Stimulated activated CD8-positive, alpha-beta memory T cell treated with anti-CD3 and anti-CD28 coated beads, Interleukin-4, amount 100 ng/mL, for 48 hours (primary cell): Measurements from ENCODE around the gene KRTAP10-2.
A peak's percentile ranks its signal among the peaks of the same experiment; 100 is the strongest.

Experiments used
- DNase-seq: peaks from one replicate; pipeline ENCODE4 v3.0.0-alpha.2; 2020

Gene KRTAP10-2

GRCh38 chr21:44582055-44582454 lies 30.8 kb upstream of the KRTAP10-2 start:
- no peak for DNase-seq

GRCh38 chr21:44581158-44581557 lies 29.9 kb upstream of the KRTAP10-2 start:
- DNase-seq = no peak

- DNase-seq = peak; percentile 14
Observed at GRCh38 chr21:44580231-44580821, 29.0 kb upstream of the KRTAP10-2 start, which contains the start of gene KRTAP10-5. Gene KRTAP10-5 (minus strand): TSS chr21:44580604. CDS start chr21:44580578, 26 bp downstream.

DNA sequence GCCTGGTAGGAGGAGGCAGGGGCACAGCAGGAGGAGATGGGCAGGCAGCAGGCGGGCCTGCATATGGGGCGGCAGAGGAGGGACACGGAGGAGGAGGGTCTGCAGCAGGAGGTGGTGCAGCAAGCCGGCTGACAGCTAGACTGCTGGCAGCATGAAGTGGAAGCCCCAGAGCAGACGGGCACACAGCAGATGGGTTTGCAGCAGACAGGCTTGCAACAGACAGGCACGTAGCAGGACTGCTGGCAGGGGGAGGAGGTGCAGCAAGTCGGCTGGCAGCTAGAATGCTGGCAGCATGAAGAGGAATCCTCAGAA lies 28.5 kb upstream of the KRTAP10-2 start:
- DNase-seq = peak; percentile 17

DNA sequence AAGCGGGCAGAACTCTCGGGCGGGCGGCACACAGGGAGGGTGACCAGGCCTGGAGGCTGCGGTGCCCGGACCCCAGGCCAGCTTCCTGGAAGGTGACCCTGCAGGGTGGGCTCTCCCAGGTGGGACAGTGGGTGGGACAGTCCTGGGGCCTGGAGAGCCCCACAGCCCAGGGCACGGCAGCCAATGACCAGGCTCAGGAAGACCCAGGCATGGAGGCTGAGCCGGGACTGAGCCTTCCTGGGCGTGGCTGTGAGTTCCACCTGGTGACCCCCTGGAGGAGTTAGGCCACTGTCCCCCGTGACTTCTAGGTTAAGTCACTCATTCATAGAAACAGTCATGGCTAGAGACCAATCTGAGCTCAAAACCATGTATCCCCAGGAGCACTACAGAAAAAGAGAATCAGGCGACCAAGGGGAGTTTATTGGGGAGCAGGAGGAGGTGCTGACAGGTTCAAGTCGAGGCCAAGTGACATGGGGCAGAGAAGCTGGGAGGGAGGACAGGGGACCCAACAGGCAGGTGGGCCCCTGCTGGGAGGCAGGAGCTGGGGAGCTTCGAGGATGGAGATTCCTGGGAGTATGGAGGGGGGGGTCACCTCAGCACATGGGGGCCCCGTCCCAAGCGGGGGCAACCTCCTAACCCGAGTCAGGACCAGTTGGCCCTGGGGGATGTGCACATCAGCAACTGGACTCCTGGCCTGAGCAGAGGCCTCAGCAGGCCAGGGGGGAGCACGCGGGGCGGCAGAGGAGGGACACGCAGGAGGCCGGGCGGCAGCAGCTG lies 27.9 kb upstream of the KRTAP10-2 start:
- peak; percentile 8 for DNase-seq

DNA sequence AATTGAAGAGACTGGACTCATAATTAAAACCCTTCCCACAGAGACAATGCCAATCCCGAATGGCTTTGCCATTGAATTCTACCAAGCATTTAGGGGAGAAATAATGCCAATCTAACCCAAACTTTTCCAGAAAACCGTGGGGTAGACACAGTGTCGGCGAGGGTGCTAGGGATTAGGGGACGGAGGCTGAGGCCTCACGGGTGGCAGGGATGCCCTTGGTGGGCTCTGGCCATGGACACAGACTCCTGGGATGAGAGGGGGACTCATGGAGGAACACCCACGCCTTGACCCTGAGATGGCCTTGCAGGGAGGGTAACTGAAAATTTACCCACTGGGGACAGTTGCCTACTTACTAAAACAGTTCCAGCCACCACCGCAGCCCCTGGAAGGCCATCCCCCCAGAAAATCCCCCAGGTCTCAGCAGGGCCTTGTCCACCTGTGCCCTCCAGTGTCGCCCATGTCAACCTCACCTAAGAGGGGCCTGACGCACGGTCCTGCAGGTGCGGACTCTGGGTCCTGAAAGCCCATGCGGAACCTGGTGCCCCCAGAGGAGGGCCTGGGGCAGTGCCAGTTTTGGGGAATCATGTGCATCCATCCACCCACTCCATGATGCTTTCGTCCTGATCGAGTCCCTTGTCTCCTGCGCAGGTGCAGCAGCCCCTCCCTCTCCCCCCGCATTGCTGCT lies 27.2 kb upstream of the KRTAP10-2 start:
- DNase-seq = peak; percentile 10

GRCh38 chr21:44576025-44576420 lies 24.7 kb upstream of the KRTAP10-2 start:
- no peak for DNase-seq

GRCh38 chr21:44575307-44576024 lies 24.2 kb upstream of the KRTAP10-2 start:
- DNase-seq = peak; percentile 8

- peak; percentile 4 for DNase-seq
Observed at GRCh38 chr21:44574457-44575306, 23.4 kb upstream of the KRTAP10-2 start.

DNA sequence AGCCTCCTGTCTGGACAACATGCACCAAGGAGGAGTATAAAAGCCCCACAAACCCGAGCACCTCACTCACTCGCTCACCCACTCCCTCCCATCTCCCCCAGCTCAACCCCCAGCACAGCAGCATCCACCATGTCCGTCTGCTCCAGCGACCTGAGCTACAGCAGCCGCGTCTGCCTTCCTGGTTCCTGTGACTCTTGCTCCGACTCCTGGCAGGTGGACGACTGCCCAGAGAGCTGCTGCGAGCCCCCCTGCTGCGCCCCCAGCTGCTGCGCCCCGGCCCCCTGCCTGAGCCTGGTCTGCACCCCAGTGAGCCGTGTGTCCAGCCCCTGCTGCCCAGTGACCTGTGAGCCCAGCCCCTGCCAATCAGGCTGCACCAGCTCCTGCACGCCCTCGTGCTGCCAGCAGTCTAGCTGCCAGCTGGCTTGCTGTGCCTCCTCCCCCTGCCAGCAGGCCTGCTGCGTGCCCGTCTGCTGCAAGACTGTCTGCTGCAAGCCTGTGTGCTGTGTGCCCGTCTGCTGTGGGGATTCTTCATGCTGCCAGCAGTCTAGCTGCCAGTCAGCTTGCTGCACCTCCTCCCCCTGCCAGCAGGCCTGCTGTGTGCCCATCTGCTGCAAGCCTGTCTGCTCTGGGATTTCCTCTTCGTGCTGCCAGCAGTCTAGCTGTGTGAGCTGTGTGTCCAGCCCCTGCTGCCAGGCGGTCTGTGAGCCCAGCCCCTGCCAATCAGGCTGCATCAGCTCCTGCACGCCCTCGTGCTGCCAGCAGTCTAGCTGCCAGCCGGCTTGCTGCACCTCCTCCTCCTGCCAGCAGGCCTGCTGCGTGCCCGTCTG lies 22.5 kb upstream of the KRTAP10-2 start, which contains the start of gene KRTAP10-4:
KRTAP10-4 (plus strand) TSS at position 100 of the 827 bp plus-strand sequence; CDS start at position 130, 30 bp downstream.
- DNase-seq = peak; percentile 20

DNA sequence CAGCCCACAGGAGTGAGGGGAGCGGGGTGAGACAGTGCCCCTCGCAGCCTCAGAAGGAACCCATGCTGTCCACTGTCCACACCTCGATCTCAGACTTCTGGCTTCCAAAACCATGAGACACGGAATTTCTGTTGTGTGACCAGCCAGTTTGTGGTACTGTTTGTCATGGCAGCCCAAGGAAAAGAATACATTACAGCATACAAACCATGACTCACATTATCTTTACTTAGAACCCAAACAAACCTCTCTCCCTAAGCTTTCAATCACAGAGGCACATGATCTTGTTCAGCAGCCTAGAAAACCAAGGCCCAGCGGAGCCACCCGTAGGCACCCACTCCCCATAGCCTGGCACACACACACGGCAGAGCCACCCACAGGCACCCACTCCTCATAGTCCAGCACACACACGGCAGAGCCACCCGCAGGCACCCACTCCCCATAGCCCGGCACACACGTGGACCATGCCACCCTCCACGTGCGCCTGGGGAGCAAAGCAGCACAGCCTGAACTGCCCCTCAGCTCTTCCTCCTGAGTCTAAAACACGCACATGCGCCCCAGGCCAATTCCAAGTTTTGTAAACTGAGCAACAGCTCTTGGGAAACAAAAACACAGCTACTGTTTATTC lies 21.8 kb upstream of the KRTAP10-2 start:
- peak; percentile 19 for DNase-seq

DNA sequence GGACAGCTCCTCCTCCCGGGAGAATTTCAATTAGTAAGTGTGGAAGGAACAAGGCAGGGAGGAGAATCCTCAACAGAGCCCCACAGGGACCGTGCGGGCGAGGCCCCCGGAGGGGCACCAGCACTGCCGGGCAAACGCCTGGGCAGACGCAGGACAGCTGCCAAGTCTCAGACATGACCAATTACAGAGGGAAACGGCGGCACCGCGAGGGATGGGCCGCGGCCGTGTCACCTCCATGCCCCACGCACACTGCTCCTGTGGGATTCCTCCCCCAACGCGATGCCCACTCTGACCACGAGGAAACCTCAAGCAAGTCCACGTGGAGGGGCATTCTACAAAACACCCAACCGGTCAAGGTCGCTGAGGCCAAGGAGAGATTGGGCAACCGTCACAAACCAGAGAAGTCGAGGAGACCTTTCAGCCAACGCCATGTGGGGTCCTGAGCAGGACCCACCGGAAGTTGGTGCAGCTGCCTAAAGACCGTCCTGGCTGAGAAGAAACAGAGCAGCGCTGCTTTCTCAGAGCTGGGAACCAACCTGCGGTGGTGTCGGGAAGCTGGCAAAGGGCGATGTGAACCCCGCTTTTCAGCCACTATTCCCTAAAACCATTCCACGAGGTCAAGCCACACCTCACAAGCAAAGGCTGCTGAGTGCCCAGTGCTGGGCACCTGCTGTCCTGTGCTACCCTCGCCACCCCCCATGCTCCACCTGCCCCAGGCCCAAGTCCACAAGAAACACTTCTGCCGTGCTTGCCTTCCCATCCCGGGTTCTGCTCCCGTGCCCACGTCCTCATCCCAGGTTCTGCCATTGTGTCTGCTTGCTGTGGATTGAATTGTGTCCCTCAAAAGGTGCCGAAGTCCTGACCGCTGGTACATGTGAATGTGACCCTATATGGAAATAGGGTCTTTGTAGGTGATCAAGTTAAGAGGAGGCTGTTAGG lies 20.8 kb upstream of the KRTAP10-2 start:
- peak; percentile 17 for DNase-seq

DNA sequence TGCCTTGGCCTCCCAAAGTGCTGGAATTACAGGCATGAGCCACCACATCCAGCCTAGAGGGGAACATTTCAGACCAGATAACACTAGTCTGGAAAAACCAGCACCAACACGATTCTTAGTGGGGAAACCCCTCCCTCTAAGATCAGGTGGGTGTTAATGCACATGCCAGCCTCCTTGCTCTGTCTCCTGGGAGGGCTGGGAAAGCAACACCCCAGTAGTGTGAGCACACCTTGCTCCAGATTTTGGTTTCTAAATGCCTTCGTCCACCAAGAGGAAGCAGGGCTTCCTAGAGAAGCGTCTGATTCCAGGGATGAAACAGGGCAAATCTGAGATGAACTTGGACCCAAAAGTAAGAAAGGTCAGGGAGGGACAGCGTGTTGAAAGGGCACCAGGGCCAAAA lies 20.0 kb upstream of the KRTAP10-2 start:
- DNase-seq = no peak

GRCh38 chr21:44569861-44570517 lies 18.7 kb upstream of the KRTAP10-2 start:
- DNase-seq = peak; percentile 7

- DNase-seq = no peak
Observed at GRCh38 chr21:44568667-44569556, 17.6 kb upstream of the KRTAP10-2 start.

DNA sequence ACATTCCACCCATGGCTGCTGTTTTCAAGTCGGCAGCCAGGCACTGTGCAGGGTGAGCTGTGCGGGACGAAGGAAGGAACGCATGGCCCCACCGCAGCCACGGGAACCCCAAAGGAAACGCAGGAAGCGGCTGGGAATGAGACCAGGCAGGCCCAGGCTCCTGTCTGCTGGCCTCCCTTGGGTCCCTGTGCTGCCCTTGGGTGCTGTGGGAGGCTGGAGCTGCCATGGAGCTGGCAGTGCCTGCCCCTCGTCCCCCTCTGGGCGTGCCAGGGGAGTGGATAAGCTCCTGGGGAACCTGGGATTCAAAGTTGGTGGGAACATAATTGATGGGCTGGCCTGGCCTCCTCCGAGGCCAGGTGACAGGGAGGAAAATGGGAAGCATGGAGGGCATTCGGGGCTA lies 17.0 kb upstream of the KRTAP10-2 start:
- DNase-seq = peak; percentile 14

DNA sequence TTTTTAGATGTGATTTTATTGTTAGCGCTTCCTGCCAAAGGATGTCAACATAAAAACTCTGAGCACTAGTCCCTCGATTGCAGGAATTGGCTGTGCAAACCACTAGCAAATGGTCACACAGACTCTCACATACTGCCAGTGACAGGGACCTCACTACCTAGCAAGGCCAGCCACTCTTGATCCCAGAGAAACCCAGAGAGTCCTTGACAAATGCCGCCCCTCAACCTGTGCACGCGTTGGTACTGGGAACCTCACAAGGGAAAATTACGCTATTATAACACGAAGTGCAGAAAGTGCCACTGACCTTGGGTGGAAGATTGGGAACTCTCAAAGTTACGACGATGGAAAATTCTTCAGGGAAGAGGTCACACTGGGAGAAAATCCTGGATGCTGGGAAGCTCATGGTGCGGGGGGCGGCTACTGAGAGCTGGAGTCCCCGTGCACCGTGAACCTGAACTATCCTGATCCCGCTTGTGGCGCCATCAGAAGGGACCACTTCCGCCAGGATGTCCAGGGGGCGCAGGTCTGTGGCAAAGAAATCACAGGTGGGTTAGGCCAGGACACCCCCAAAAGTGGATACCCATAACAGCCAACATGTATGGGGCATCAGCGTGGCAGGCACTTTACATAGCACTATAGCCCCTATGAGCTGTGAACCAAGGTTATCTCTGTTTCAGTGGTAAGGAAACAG lies 16.3 kb upstream of the KRTAP10-2 start:
- DNase-seq = peak; percentile 13
